ENCODE results near the gene CPNE2.
A peak's percentile ranks its signal among the peaks of the same experiment; 100 is the strongest.

CPNE2 gene

DNA sequence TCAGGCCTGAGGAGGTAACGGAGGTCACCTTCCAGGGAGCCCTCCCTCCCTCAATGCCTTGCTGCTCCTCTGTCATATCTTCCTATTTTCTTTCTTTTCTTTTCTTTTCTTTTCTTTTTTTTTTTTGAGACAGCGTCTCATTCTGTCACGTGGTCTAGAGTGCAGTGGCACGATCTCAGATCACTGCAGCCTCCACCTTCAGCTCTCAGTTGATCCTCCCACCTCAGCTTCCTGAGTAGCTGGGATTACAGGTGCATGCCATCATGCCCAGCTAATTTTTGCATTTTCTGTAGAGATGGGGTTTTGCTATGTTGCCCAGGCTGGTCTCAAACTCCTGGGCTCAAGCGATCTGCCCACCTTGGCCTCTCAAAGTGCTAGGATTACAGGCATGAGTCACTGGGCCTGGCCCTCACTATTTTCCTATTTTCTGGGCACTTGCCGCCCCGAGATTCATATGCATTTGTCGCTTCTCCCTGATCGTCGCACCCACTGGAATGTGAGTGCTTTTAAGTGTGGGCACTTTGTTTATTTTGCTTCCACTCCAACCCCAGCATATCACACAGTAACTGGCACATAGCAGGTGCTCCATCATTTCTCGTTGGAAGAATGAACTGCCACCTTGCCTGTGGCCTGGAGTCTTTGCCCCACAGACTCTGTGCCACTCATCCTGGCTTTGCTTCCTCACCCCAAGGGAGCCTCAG is 31.7 kb downstream of the CPNE2 start:
- DNase-seq (ENCODE audit: low spot score): no peak

DNA sequence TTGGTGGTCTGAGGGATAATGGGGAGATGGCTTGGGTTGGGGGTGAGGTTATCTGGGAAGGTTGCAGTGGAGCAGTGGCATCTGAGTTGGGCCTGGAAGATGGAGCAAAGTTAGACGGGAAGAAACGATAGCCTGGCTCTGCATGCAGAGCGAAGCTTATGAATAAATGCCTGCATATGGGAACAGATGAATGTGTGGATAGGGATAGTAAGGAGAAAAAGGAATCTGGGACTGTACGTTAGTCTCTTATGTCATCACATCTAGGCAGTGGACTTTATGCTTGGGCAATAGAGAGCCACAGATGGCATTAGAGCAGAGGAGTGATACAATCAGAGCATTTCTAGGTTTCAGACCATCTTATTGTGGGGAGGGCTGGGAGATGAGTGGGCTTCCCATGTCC is 33.0 kb downstream of the CPNE2 start:
- DNase-seq (ENCODE audit: low spot score): no peak

DNA sequence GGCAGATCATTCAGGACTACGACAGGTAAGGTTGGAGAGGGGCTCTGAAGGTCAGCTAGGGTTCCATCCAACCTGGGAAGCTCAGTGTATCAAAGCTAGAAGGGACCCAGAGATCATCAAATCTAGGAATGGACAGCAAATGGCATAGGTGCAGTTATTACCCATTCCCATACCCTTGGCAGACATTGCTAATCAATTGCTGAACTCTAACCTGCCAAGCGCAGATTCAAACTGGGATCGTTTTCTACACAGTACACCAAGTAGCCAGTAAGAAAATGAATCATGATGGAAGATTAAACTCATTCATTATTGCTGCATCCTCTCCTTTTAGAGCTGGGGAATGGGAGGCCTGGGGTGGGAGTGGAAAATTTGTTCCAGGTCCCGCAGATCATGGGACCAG is 33.6 kb downstream of the CPNE2 start:
- no peak for DNase-seq (ENCODE audit: low spot score)

DNA sequence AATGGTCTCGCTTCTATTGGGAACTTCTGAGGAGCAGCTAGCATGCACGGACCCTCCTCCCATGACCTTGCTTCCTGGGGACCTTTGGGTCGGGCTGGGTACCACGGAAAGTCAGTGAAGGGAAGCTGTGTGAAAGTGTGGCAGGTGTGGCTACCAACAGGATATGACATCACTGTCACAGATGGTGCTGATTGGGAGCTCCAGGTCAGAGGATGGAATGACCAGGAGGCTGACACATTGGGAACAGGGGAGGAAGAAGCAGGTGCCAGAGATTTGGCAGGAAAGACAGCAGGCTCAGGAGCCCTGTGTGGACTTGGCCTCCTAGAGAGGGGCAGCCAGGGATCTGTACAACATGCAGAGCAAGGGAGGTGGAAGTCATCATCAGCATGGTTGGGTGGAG is 34.0 kb downstream of the CPNE2 start:
- no peak for DNase-seq (ENCODE audit: low spot score)

DNA sequence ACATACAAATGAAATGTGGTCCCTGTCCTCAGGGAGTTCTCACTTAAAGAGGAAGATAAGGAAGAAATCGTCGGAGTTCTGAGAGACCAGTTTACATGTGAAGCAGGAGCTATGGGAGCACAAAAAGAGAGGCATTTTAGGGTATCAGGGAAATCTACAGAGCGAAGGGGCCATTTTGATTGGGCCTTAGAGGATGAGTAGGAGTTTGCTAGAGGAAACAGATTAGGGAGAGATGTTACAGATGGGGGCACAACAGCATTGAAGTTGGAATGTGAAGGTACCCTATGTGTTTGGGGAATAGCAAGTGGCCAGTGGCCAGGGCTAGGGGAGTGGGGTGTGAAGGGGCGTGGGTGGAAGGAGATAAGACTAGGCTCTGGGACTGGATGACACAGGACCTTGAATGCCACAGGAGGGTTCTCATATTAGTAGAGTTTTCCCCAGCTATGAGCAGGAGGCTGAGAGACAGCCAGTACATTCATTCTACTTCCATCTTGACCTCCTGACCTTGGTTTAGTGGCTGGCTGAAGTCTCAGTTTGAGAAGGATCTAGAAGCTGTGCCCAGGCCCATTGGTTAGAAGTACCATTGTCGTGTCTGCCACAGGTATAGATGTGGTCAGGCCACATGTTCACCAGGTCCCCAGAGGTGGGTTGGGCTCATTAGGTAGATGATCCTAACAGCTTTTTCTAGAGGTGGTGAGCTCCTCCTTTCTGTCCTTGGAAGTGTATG is 34.8 kb downstream of the CPNE2 start:
- no peak for DNase-seq (ENCODE audit: low spot score)

DNA sequence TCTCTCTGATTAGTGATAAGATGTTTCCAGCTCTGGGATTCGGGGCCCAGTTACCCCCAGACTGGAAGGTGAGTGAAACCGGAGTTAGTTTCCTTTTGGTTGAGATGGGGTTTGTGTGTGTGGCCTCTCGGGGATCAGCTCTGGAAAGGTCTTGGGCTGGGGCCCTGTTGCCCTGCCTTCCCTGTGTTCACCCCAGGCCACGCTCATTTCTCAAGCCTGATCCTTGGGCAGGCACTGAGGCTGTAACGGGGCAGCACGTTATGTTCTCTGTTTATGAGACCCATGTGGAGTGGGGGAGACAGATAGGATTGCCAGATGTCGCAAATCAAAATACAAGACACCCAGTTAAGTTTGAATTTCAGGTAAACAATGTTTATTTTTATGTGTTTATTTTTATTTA is 35.5 kb downstream of the CPNE2 start:
- no peak for DNase-seq (ENCODE audit: low spot score)

DNA sequence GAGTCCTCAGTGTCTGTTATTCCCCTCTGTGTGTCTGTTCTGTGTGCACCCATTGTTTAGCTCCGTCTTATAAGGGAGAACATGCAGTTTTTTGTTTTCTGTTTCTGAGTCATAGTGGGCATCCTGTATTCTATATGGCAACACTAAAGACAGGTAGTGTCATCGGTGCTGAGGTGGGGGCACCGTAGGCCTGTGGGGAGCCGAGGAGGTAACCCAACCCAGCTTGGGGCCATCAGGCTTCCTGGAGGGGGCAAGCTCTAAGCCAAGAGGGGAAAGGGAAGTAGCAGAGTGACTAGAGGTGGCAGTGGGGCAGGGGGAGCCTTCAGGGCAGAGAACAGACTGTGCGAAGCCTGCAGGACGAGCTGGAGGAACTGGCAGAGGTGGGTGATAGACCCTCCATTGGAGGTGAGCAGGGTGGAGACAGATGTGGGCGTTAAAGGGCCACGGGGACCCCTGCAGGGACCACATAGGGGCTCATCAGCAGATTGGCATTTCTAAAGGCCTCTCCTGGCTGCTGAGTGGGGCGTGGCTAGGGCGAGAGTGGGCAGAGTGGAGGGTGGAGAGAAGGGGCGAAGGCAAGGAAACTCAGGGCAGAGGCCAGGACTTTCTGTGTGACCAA is 36.5 kb downstream of the CPNE2 start:
- DNase-seq (ENCODE audit: low spot score): no peak

DNA sequence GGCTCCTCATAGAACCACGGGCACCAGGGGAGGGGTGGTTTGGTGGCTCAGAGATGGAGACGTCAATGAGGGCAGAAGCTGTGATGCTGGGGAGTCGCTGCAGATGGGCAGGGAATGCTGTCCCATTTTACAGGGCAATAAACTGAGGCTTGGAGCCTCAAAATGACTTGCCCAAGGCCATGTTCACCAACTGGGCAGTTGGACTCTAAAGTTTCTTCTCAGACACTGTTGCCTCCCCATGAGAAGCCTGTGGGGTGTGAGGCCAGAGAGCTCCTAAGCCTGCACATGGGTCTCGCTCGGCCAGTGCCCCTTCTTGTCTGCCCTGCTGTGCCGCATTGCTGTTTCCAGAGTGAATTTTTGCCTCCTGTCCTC is 38.6 kb downstream of the CPNE2 start:
- DNase-seq (ENCODE audit: low spot score): no peak

DNA sequence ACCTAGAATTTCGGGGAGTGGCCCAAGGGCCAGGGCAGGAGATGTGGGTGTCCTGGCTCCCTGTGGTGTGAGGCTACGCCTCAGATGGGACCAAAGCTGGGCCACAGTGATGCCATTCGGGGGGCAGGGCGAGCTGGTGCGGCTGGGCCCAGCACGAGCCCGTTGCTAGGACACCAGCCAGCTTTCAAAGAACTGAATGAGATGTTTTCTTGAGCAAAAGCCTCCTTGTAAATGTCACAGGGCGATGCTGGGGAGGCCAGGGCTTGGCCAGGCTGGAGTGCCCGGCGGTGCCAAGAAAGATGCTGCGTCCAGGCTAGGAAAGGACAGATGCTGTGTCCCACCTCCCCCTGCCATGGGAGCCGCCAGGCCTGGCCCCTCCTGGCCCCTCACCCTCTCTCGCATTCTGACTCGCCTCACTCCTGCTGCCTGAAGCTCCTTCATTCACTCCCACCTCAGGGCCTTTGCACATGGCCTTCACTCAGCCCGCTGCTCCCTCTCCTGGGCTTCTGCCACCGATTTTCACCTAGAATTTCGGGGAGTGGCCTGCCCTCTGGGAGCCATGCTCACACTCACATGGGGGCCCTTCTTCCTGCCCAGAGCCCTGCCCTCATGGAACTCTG is 39.1 kb downstream of the CPNE2 start:
- peak; percentile 13 for DNase-seq (ENCODE audit: low spot score)

DNA sequence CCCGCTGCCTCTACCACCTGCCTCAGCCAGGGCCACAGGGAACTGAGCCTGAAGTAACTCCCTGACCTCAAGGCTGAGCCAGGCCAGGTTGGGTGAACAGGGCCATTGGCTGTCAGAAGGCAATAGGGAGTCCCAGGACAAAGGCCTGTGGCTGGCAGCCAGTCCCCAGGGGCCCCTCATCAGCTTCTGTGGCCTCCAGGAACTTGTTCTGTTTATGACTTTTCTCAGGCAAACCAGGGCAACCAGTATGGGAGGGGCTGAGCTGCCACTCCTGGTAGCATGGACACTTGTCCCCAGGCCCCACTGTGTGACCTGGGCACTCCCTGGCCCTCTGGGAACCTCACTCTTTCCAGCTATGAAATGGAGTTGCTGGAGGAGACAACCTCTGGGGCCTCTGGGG is 40.1 kb downstream of the CPNE2 start:
- no peak for DNase-seq (ENCODE audit: low spot score)

DNA sequence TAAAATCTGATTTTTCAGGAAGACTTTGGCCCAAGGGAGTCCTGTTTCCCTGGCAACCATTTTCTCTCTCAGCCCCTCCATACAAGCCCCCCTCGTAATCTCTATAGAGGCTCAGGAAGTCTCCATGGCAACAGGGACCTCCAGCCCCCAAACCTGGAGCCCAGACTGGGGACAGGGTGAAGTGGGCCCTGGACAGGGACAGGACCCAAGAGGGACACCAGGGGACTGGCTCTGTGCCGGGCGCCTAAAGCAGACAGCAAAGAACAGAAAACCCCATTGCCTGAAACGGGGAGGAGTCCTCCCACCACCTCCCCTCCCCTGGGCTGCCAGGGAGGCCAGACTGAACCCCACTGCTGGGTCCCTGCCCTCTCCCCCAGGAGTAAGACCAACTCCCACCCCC is 40.6 kb downstream of the CPNE2 start:
- no peak for DNase-seq (ENCODE audit: low spot score)

DNA sequence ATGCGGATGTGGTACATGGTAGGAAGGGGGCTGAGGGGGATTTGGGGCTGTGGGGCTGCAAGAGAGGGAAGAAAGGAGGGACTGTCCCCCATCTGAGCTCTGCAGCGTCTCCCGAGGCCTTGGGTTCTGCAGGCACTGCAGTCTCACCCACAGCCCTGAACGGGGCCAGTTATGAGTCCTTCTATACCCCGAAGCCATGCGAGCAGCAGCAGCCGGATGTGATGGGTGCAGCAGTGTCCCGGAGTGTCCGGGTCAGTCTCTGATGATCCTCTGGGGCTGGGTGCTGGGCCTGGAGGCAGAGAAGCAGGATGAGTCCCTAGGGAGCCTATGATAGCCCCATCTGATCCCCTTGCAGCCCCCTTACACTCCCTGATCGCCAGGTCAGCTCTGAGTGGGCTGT is 41.5 kb downstream of the CPNE2 start:
- no peak for DNase-seq (ENCODE audit: low spot score)

DNA sequence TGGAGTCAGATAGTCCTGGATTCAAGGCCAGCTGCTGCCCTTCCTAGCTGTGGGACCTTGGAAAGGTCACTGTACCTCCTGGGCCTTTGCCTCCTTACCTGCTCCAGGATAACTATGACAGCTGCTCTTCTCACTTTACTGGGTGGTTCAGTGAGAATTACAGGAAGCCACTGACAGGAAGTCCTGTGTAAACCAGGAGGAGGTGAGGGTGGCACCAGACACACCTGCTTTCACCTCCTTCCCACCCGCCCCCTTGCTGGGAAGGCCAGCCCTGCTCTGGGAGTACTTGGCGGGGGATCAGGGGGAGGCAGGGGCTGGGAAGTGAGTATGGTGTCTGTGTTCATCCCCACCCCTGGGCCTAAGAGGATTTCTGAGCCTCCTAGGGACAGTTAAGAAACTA is 42.6 kb downstream of the CPNE2 start:
- no peak for DNase-seq (ENCODE audit: low spot score)

DNA sequence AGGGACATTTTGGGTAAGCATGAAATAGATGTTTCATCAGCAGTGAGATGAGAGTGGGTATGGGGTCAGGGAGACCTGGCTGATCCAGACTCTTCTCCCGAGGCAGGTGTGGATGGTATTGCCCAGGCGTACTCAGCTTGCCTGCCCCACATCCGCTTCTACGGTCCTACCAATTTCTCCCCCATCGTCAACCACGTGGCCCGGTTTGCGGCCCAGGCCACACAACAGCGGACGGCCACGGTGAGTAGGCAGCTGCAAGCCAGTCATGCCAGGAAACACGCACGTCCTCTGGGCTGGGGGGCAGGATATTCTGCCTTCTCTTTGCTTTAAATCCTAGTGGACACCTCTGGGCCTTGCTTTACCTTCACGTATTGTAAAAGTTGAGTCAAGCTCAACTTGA is 44.7 kb downstream of the CPNE2 start:
- no peak for DNase-seq (ENCODE audit: low spot score)

DNA sequence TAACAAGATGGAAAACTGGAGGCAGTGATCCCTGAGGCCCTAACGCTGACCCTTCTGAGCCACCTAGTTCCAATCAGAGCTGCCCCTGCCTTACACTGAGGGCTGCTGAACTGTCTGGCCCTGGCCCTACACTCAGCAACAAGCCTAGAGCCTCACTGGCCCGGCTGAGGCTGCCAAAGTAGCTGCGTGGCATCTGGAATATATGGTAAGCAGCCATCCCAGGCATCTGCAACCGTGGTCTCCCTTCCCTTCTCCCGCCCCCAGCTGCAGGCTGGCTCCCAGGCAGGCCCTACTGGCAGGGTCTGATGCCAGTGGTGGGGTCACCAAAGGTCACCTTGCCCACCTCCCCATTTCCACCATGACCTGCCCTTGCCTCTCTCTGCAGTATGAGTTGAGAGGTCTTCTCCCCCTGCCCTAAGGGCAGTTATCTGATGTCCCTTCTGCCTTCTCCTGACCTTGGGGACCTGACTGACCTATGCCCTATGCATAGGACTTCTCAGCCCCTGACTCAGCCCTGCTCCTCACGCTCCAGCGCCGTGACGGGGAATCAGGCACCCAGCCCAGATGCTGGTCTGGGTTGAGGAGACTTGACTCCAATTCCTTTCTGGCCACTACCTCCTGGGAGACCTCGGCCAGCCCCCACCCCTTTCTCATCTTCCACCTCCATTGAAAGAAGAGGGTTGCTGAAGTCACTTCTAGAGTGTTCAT is 45.3 kb downstream of the CPNE2 start:
- DNase-seq (ENCODE audit: low spot score): no peak

DNA sequence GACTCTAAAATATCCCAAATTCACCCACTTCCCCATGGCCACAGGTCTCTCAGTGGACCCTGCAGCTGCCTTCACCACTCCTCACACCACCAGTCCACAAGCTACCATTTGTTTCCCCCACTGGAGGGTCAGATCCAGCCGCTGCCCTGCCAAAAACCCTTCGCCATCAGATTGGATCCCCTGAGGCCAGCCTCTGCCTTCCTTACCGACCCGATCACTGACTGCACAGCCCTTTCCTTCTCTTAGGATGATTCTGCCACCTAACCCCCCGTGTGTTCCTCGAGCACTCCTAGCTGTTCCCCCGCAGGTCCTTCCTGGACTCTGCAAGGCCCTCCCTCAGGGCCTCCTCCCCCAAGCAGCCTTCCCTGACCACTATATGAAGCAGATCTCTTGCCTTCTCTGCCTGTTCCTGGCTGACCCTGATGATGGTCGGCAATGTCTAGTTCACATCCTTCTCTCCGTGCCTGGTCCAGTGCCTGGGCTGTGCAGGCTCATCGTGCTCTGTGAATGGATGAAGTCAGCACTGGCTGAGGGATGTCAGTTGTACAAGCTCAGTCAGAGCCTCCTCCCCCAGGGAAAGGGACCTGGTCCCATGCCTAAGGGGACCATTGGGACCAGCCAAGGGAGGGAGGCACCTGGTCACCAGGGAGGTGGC is 46.0 kb downstream of the CPNE2 start:
- DNase-seq (ENCODE audit: low spot score): no peak

DNA sequence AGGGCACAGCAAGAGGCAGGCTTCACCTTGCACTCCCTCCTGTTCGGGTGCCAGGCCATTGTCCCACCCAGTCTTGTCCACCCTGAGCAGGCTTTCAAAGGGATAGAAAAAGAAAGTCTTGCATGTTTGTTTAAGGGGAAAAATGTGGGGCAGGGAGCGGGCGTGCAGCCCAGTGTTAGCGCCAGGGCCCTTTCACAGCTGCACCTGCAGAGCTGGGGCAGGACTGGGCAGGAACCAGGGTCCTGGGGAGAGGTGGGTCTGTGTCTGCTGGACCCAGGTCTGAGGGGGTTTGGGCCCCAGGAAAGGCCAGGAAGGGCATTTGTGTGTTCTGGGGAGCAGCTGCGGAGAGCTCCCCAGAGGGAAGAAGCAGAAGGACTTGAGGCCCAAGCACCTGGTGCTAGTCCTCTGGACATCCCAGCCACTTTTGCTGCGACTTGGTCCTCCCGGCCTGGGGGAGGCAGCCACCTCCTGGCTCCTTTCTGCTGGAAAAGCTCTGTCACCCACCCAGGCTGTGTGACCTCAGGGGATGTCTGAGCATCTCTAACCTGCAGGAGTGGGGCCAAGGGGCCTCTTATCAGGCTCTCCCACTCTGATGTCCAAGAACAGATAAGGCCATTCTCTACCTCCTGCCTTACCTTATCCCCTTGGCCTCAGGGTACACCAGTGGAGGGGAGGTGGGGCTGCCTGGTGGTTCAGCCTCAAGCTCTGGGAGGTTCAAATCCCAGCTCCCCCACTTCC is 48.7 kb downstream of the CPNE2 start:
- no peak for DNase-seq (ENCODE audit: low spot score)

DNA sequence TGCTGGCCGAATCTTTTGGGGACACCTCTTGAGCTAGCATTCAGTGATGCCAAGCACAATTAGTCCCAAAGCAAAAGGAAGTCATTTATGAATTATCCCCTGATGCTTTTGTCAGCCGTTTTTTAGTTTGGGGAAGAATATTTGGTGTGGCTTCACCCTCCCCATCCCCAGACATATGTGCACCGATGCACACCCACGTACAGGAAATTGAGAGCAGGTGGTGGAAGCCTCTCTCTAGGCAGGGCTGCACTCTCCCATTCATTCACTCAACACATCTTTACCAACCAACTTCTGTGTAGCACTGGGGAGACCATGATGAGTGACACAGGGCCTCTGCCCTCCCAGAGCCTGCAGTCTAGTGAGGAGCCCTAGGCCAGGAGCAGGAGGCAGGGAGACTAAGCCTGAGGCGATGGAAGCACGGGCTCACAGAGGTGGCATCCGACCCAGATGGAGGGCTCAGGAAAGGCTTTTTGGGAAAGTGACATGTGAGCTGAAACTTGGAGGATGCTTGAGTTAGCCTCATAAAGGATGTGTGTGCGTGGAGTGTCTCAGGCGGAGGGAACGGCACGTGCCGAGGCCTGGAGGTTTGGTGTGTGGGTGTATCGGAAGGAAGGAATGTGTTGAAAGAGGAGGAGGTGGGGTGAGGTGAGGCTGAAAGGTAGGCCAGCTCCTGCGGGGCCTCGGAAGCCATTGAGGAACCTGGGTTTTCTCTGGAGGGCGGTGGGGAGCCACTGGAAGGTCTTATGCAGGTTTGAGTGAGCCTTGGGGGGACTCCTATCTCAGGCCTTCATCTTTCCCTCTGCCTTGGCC is 49.6 kb downstream of the CPNE2 start:
- DNase-seq (ENCODE audit: low spot score): no peak

DNA sequence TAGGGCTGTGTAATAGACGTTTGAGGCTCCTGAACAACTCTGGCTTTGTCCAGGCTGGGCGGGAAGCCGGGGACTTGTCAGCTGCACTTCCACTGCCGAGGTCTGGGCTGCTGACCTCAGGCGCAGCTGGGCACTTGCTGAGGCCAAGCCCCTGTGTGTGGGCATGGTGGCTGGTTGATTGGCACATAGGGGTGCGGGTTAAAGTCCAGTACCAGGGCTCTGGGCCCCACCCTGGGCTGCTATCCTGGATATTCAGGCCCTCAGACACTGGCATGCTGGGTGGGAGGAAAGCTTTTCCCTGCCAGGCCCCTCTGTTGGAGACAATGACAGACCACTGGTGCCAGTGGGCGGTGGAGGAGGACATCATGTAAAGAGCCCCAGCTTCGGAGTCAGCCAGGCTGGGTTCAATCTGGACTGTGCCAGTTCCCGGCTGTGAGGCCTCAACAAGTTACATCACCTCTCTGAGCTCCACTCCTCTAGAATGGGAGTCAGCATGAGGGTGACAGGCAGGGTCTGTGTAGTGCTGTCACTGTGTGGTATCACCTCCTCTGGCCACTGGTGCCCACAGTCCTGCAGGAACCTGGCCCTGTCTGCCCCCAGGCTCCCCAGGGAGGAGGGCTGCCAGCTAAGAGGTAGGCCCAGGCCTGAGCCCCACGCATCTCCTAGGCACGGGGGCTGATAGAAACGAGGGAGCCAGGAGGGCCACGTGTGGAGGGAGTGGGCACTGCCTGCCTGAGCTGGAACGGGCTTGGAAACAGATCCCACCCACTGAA is 51.0 kb downstream of the CPNE2 start:
- DNase-seq (ENCODE audit: low spot score): no peak

DNA sequence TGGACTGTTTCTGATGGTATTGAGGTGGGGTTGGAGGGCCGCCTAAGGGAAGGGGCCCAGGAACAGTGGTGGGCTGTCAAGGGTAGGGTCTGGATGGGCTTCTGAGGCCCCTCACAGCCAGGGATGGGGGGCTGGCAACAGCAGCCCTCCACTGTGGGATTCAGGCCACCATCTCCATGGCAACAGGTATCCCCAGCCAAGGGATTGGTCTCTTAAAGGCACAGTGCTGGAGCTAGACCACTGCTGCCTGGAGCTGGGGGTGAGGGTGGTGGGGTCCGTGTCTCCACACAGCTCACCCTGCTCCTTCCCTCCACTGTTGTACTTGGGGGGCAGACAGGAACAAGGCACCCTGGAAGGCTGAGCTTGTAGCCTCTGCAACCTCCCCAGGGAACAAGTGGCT is 51.6 kb downstream of the CPNE2 start:
- DNase-seq (ENCODE audit: low spot score): no peak
